HG03354 (cell line): ENCODE data around the gene SORCS2.

ENCODE experiments used
- ATAC-seq: cut with Tn5 transposase; IDR thresholded peaks from one replicate; pipeline ENCODE4 v1.9.1; 2021; ENCODE audit warnings: mild to moderate bottlenecking; ENCODE audit not compliant: unreplicated experiment, poor library complexity, severe bottlenecking

SORCS2 gene

GRCh38 chr4:7238300-7238960, 46.1 kb downstream of the SORCS2 start:
- ATAC-seq, result no peak

GRCh38 chr4:7239101-7239820, 46.9 kb downstream of the SORCS2 start:
- no peak for ATAC-seq

GRCh38 chr4:7239844-7240243, 47.5 kb downstream of the SORCS2 start:
- ATAC-seq, result no peak

GRCh38 chr4:7240306-7240705, 48.0 kb downstream of the SORCS2 start:
- no peak for ATAC-seq

- ATAC-seq, result no peak
Observed at GRCh38 chr4:7241597-7242125, 49.3 kb downstream of the SORCS2 start.

- ATAC-seq, result no peak
Observed at GRCh38 chr4:7242766-7243165, 50.4 kb downstream of the SORCS2 start.

GRCh38 chr4:7243609-7244330, 51.4 kb downstream of the SORCS2 start:
- no peak for ATAC-seq

GRCh38 chr4:7244331-7244665, 52.0 kb downstream of the SORCS2 start:
- no peak for ATAC-seq

- ATAC-seq, result no peak
Observed at GRCh38 chr4:7244751-7245320, 52.5 kb downstream of the SORCS2 start.

GRCh38 chr4:7247521-7247920, 55.2 kb downstream of the SORCS2 start:
- no peak for ATAC-seq

GRCh38 chr4:7247946-7248345, 55.6 kb downstream of the SORCS2 start:
- ATAC-seq, result no peak

GRCh38 chr4:7248857-7249256, 56.5 kb downstream of the SORCS2 start:
- ATAC-seq, result no peak

GRCh38 chr4:7251321-7251720, 59.0 kb downstream of the SORCS2 start:
- no peak for ATAC-seq

GRCh38 chr4:7252051-7252450, 59.7 kb downstream of the SORCS2 start:
- no peak for ATAC-seq

GRCh38 chr4:7252510-7253340, 60.4 kb downstream of the SORCS2 start:
- no peak for ATAC-seq

GRCh38 chr4:7253341-7253700, 61.0 kb downstream of the SORCS2 start:
- ATAC-seq, result no peak

- no peak for ATAC-seq
Observed at GRCh38 chr4:7253837-7254236, 61.5 kb downstream of the SORCS2 start.

GRCh38 chr4:7254736-7255487, 62.6 kb downstream of the SORCS2 start:
- peak; percentile 93 for ATAC-seq

GRCh38 chr4:7255488-7255881, 63.1 kb downstream of the SORCS2 start:
- ATAC-seq, result no peak
